ENCODE measurements around the gene FAM114A1. TPM values are rescaled to one million over a fixed set of nuclear protein-coding genes. Genes with fewer than 3 reads are reported as not detected.
"Not testable (repeated sequence)": the region's sequence is repeated elsewhere in the genome, so short reads cannot be mapped to it uniquely, and the experiment has no call there.

FAM114A1 gene
- polyA plus RNA-seq, 3 donors = 3.2 to 12.0 (median 4.1) TPM

DNA sequence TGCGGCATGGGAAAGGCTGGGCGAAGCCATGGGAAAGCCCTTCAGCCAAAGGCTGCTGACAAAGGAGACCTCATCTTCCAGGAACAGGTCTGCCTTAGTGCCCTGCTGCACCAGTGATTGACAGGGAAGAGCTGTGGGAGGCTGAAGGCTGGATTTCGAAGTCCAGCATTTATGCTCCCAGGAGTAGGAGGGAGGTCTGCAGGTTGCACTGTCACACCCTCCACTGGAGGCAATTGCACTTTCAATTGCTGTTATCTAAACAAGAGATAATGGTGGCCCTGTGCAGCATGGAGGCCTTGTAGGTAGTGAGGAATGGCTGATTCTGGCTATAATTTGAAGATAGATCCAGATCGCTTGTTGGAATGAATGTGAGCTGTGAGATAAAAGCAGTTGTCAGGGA, 43.7 kb downstream of the FAM114A1 start:
- no peak for DNase-seq
- H3K4me2 ChIP-seq (replicated peaks; ENCODE audit: extremely low read depth, low read length, poor library complexity, severe bottlenecking) = no peak overlapping the region
- intact Hi-C loops (cut with micrococcal nuclease) = no loop called here
- no peak overlapping the region for H3K4me3 ChIP-seq (replicated peaks in 1 of 3; ENCODE audit: low read depth in 2 of 3, low read length in 3 of 3)
- H3K4me3 Mint-ChIP-seq = no peak overlapping the region
- H4K20me1 ChIP-seq (ENCODE audit: insufficient read depth, low read length) = no peaks in the 10 kb centered on the region
- 100% methylated on average over 2 of the region's 4 CpGs for WGBS (ENCODE audit: insufficient coverage)
- peaks cover 50 to 84% of the 10 kb centered on the region in 2 donors for H3K36me3 ChIP-seq (replicated peaks in 1 of 2; ENCODE audit: control insufficient read depth in 1 of 2, insufficient read depth in 2 of 2, low read length in 2 of 2)
- H3K79me2 ChIP-seq (ENCODE audit: insufficient read depth, low read length) = no peaks in the 10 kb centered on the region
- peaks cover 0 to 3% (median 0%) of the 10 kb centered on the region in 7 donors for H3K9me3 Mint-ChIP-seq
- H2AFZ ChIP-seq (ENCODE audit: insufficient read depth, low read depth, low read length, poor library complexity, severe bottlenecking) = no peak overlapping the region
- H3K4me1 ChIP-seq (ENCODE audit: control insufficient read depth in 1 of 2, insufficient read depth in 2 of 2, low read length in 2 of 2) = no peaks in the 10 kb centered on the region
- TF ChIP-seq, protein P1, sequence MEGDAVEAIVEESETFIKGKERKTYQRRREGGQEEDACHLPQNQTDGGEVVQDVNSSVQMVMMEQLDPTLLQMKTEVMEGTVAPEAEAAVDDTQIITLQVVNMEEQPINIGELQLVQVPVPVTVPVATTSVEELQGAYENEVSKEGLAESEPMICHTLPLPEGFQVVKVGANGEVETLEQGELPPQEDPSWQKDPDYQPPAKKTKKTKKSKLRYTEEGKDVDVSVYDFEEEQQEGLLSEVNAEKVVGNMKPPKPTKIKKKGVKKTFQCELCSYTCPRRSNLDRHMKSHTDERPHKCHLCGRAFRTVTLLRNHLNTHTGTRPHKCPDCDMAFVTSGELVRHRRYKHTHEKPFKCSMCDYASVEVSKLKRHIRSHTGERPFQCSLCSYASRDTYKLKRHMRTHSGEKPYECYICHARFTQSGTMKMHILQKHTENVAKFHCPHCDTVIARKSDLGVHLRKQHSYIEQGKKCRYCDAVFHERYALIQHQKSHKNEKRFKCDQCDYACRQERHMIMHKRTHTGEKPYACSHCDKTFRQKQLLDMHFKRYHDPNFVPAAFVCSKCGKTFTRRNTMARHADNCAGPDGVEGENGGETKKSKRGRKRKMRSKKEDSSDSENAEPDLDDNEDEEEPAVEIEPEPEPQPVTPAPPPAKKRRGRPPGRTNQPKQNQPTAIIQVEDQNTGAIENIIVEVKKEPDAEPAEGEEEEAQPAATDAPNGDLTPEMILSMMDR (IDR thresholded peaks at IDR 0.05) = no peak
- H3K27ac Mint-ChIP-seq = peak overlapping the region in 1 of 7 donors; percentile 70
- H3K9ac ChIP-seq (ENCODE audit: insufficient read depth, low read length, poor library complexity, severe bottlenecking) = no peak overlapping the region
- H3K9me3 ChIP-seq (replicated peaks in 1 of 2; ENCODE audit: control insufficient read depth in 1 of 2, insufficient read depth in 1 of 2, low read length in 2 of 2) = no peaks in the 10 kb centered on the region
- peaks cover 6% of the 10 kb centered on the region for H3K4me1 Mint-ChIP-seq
- H3K27me3 Mint-ChIP-seq (ENCODE audit: low read depth in 3 of 3) = no peaks in the 10 kb centered on the region
- no peaks in the 10 kb centered on the region for H3K27me3 ChIP-seq (ENCODE audit: control insufficient read depth in 2 of 2, insufficient read depth in 2 of 2, low read length in 2 of 2)
- peaks cover 66 to 85% of the 10 kb centered on the region in 2 donors for H3K36me3 Mint-ChIP-seq
- H3K27ac ChIP-seq (ENCODE audit: low read depth in 1 of 2, low read length in 2 of 2) = no peak overlapping the region

DNA sequence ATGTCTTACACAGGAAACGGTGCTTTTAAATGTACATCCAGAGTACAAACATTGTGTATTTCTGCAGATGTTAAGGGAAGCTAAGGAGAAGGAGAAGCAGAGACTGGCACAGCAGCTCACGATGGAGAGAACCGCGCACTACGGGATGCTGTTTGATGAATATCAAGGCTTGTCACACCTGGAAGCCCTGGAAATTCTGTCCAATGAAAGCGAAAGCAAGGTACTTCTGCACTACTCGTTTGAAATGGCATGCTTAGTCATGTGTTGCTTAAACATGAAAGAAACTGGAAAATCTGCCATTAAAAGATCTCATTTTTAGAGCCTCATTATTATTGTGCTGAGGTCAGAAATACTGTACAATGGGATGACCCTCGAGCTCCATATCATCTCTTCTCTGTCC, 47.2 kb downstream of the FAM114A1 start:
- peaks cover 60 to 85% of the 10 kb centered on the region in 2 donors for H3K36me3 Mint-ChIP-seq
- H3K4me3 Mint-ChIP-seq = no peak overlapping the region
- no peak for DNase-seq
- no peak overlapping the region for H3K4me2 ChIP-seq (replicated peaks; ENCODE audit: extremely low read depth, low read length, poor library complexity, severe bottlenecking)
- no peaks in the 10 kb centered on the region for H3K27me3 Mint-ChIP-seq (ENCODE audit: low read depth in 3 of 3)
- no peak overlapping the region for H3K9ac ChIP-seq (ENCODE audit: insufficient read depth, low read length, poor library complexity, severe bottlenecking)
- H3K4me3 ChIP-seq (replicated peaks in 1 of 3; ENCODE audit: low read depth in 2 of 3, low read length in 3 of 3) = no peak overlapping the region
- intact Hi-C loops (cut with micrococcal nuclease) = no loop called here
- H3K9me3 ChIP-seq (replicated peaks in 1 of 2; ENCODE audit: control insufficient read depth in 1 of 2, insufficient read depth in 1 of 2, low read length in 2 of 2) = no peaks in the 10 kb centered on the region
- H3K27me3 ChIP-seq (ENCODE audit: control insufficient read depth in 2 of 2, insufficient read depth in 2 of 2, low read length in 2 of 2) = no peaks in the 10 kb centered on the region
- peaks cover 6% of the 10 kb centered on the region for H3K4me1 Mint-ChIP-seq
- WGBS (ENCODE audit: insufficient coverage) = 65% methylated on average over 7 of the region's 8 CpGs
- no peaks in the 10 kb centered on the region for H4K20me1 ChIP-seq (ENCODE audit: insufficient read depth, low read length)
- no peaks in the 10 kb centered on the region for H3K4me1 ChIP-seq (ENCODE audit: control insufficient read depth in 1 of 2, insufficient read depth in 2 of 2, low read length in 2 of 2)
- no peaks in the 10 kb centered on the region for H3K79me2 ChIP-seq (ENCODE audit: insufficient read depth, low read length)
- no peak overlapping the region for H2AFZ ChIP-seq (ENCODE audit: insufficient read depth, low read depth, low read length, poor library complexity, severe bottlenecking)
- H3K36me3 ChIP-seq (replicated peaks in 1 of 2; ENCODE audit: control insufficient read depth in 1 of 2, insufficient read depth in 2 of 2, low read length in 2 of 2) = peaks cover 35 to 74% of the 10 kb centered on the region in 2 donors
- peak overlapping the region in 1 of 7 donors; percentile 6 for H3K27ac Mint-ChIP-seq
- TF ChIP-seq, protein P1 (IDR thresholded peaks at IDR 0.05) = no peak
- peaks cover 0 to 3% (median 0%) of the 10 kb centered on the region in 7 donors for H3K9me3 Mint-ChIP-seq
- H3K27ac ChIP-seq (ENCODE audit: low read depth in 1 of 2, low read length in 2 of 2) = no peak overlapping the region

DNA sequence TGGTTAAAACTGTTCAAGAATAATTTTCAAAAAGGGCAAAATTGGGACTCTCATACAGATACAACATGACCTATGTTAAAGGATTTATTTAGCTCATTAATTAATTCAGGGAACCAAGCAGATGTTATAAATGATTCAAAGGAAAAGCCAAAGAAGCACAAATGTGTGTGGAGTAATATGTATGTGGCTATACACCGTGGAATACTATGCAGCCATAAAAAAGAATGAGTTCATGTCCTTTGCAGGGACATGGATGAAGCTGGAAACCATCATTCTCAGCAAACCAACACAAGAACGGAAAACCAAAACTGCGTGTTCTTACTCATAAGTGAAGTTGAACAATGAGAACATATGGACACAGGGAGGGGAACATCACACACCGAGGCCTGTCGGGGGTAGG, 48.7 kb downstream of the FAM114A1 start:
- H3K36me3 ChIP-seq (replicated peaks in 1 of 2; ENCODE audit: control insufficient read depth in 1 of 2, insufficient read depth in 2 of 2, low read length in 2 of 2) = peaks cover 22 to 69% of the 10 kb centered on the region in 2 donors
- H3K27me3 Mint-ChIP-seq (ENCODE audit: low read depth in 3 of 3) = not testable (repeated sequence)

More for the DNA sequence above, 48.7 kb downstream of the FAM114A1 start:
- H2AFZ ChIP-seq (ENCODE audit: insufficient read depth, low read depth, low read length, poor library complexity, severe bottlenecking); H3K27ac Mint-ChIP-seq; H3K79me2 ChIP-seq (ENCODE audit: insufficient read depth, low read length); H3K9ac ChIP-seq (ENCODE audit: insufficient read depth, low read length, poor library complexity, severe bottlenecking); H3K9me3 Mint-ChIP-seq; H3K9me3 ChIP-seq (replicated peaks in 1 of 2; ENCODE audit: control insufficient read depth in 1 of 2, insufficient read depth in 1 of 2, low read length in 2 of 2); H3K27me3 ChIP-seq (ENCODE audit: control insufficient read depth in 2 of 2, insufficient read depth in 2 of 2, low read length in 2 of 2); H3K4me3 Mint-ChIP-seq; H3K27ac ChIP-seq (ENCODE audit: low read depth in 1 of 2, low read length in 2 of 2); H3K4me1 ChIP-seq (ENCODE audit: control insufficient read depth in 1 of 2, insufficient read depth in 2 of 2, low read length in 2 of 2); H3K4me1 Mint-ChIP-seq; DNase-seq; intact Hi-C loops (cut with micrococcal nuclease); H3K4me3 ChIP-seq (replicated peaks in 1 of 3; ENCODE audit: low read depth in 2 of 3, low read length in 3 of 3); H3K4me2 ChIP-seq (replicated peaks; ENCODE audit: extremely low read depth, low read length, poor library complexity, severe bottlenecking); H4K20me1 ChIP-seq (ENCODE audit: insufficient read depth, low read length): not testable (repeated sequence)
- 100% methylated on average over 1 of the region's 5 CpGs for WGBS (ENCODE audit: insufficient coverage)
- peaks cover 59 to 84% of the 10 kb centered on the region in 2 donors for H3K36me3 Mint-ChIP-seq
